GM10266 (cell line): ENCODE results near the gene COX5A.

Source experiments
- DNase-seq: peaks from one replicate; pipeline ENCODE4 v3.0.0; 2012; ENCODE audit errors: extremely low spot score
- CTCF ChIP-seq: IDR thresholded peaks from 2 replicates; pipeline ENCODE4 v1.5.1; 2012; ENCODE audit warnings: mild to moderate bottlenecking, low read depth; ENCODE audit not compliant: control insufficient read depth, insufficient read depth; ENCODE audit errors: missing control alignments

Gene COX5A

GRCh38 chr15:74967670-74968069, 29.8 kb upstream of the COX5A start:
- TF ChIP-seq CTCF: no peak

GRCh38 chr15:74964794-74965193, 26.9 kb upstream of the COX5A start:
- no peak for TF ChIP-seq CTCF
- DNase-seq: no peak

More at GRCh38 chr15:74967670-74968069, 29.8 kb upstream of the COX5A start:
- DNase-seq: no peak

DNA sequence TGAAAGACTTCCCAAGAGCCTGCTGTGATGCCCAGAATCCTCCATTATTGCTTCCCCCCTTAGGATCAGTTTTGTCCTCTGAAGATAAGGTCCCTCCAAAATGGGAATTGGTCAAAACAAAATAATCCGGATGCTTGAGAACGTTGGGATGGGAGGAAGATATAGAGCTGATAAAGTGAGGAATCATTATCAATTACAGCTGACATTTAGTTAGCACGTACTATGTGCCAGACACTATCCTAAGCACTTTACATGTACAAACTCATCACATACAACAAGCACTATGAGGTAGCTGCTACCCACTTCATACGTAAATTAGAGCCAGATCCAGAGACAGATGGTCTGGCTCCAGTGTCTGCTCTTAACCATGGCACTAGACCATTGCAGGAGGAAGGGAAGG, 25.3 kb upstream of the COX5A start:
- no peak for DNase-seq
- TF ChIP-seq CTCF: no peak

DNA sequence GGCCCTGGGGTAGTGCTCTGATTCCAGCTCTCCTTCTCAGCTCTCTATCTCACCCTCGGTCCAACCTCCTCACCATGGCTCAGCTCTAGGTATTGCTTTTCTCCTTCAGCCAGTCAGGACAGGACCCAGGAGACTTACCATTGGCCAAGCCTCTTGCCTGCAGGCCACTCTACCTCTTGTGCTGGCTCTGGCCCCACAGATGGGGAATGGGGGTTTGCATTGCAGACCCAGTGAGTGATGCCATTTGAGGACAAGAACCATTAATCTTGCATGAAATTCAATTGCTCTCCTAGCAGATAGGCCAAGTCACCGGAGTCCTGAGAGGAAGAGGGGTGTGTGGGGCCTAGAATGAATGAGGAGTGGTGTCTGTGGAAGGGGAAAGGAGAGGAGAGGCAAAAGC, 24.8 kb upstream of the COX5A start:
- no peak for TF ChIP-seq CTCF
- DNase-seq: no peak

DNA sequence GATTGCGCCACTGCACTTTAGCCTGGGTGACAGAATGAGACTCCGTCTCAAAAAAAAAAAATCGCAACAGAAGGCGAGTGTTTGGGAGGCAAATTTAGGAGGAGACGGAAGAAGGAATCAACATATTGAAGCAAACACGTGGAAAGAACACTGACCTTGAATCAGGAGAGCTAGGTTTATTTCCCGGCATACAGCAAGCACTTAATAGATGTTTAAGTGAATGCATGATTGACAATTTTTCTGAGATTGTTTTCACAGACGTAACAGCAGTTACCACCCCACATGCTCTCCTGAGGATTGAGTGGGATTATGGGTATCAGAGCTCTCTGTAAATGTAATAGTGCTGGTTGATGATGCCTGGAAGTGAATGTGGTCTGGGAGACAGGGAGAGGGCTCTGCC, 24.3 kb upstream of the COX5A start:
- no peak for TF ChIP-seq CTCF
- DNase-seq: no peak

DNA sequence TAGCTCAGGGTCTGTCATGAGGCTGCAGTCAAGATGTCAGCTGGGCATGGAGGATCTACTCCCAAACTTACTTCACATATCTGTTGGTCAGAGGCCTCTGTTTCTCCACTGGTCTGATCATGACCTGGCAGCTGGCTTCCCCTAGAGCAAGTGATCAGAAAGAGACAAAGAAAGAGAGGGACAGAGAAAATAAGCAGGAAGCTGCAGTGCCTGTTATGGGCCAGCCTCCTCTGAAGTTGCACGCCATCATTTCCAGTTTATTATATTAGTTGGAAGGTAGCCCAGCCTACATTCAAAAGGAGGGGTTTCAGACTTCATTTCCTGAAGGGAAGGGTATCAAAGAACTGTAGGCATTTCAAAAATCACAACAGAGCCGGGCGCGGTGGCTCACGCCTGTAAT, 23.7 kb upstream of the COX5A start:
- DNase-seq: no peak
- no peak for TF ChIP-seq CTCF

GRCh38 chr15:74960995-74961588, 23.2 kb upstream of the COX5A start:
- DNase-seq: no peak
- no peak for TF ChIP-seq CTCF
